GF-D8 (cell line): ENCODE data around the gene BRAF.
"Not testable (repeated sequence)": the region's sequence is repeated elsewhere in the genome, so short reads cannot be mapped to it uniquely, and the experiment has no call there.

Experiments used
- DNase-seq: peaks from one replicate; lab custom pipeline; 2025; lab: John Stamatoyannopoulos, UW

The BRAF gene

DNA sequence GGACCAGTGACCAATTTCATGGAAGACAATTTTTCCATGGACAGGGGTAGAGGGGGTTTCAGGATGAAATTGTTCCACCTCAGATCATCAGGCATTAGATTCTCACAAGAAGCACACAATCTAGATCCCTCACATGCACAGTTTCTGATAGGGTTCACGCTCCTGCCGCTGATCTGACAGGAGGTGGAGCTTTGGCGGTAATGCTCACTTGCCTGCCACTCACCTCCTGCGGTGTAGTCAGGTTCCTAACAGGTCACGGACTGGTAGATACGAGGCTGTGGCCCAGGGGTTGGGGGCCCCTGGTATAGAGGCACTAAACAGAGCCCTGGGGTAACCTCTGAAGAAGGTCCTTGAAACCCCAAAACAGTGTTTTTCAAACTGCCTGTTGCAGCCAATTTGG, 6.5 kb downstream of the BRAF start:
- DNase-seq, result no peak

DNA sequence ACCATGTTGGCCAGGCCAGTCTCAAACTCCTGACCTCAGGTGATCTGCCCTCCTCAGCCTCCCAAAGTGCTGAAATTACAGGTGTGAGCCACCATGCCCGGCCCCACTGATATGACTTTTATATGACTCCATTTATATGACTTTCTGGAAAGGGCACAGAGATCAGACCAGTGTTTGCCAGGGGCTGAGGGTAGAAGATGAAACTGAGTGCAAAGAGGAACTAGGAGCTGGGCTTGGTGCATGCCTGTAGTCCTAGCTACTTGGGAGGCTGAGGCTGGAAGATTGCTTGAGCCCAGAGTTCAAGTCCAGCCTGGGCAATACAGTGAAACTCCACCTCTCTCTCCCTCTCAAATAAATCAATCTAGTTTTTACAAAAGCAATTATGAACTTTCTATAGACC, 7.5 kb downstream of the BRAF start:
- no peak for DNase-seq

GRCh38 chr7:140915935-140916555, 8.7 kb downstream of the BRAF start:
- DNase-seq, result no peak

DNA sequence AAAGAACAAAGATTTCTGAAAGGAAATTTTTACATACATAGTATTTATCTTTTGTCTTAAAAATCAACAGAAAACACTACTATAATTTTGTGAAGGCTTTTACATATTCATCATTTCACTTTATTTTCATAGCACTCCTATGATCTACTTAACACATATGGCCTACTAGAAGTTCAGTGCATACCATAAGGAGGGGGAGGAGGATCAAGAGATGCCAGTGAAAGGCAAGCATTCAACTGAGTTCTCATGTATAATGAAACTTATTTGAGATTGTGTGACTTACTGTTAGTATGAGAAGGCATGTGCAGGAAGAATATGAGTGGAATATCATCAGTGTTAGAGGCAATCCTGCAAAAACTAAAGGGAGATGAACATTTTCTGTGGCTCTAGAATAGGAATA, 10.6 kb downstream of the BRAF start:
- DNase-seq, result no peak

GRCh38 chr7:140913596-140913928, 11.2 kb downstream of the BRAF start:
- not testable (repeated sequence) for DNase-seq

DNA sequence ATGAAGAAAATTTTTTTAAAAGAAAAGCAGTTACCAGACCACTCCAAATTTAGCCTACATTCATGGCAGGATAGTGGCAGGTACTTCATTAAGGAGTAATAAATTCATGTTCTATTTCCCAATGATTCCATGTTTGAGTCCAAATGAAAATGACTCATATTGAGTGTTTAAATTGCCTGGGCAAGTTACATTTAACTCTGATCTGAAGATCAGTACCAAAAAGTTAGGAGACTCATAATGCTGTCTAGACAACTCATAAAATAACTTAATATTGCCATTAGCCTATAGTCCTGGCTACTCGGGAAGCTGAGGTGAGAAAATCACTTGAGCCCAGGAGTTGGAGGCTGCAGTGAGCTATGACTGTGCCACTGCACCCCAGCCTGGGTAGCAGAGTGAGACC, 13.0 kb downstream of the BRAF start:
- DNase-seq, result no peak

DNA sequence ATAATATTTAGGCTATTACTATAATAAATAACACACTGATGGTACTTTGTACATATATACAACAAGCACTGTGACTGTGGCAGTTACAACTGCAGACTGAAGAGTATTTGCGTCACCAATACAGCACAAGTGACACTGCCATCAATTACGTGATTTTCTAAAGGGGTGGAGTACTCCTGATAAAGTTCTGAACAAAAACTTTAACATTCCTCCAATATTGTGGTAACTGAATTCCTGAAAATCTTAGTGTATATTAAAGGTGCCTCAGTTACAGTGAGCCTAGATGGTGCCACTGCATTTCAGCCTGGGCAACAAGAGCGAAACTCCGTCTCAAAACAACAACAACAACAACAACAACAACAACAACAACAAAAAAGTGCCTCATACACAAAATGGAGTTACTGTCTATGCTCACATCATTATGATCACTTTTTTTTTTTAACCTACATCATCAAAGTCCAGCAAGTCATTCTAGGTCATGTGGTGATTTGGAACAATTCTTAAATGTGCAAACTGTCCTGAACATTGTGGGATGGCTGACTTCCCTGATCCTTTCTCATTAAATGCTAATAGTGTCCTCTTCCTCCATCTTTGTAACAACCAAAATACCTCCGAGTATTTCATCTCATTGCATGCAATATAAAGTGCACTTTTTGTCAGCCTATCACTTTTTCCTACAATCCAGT, 15.1 kb downstream of the BRAF start:
- DNase-seq, result no peak

DNA sequence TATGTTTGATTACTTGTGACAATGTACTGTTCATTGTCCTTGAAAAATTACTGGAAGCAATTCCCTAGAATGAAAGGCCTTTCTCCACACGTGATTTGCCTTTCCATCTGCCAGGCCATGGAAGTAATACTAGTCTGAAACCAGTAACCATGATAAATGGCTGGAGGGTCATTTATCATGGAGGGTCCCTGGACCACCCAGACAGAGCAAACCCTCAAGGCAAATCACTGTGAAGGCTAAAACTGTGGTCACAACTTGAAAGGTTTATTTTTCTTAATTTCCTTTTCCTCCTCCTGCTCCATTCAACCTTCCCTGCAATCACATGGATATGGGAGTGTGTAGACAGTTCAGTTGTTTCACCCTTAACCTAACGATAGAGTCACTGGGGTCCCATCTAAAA, 16.4 kb downstream of the BRAF start:
- no peak for DNase-seq

DNA sequence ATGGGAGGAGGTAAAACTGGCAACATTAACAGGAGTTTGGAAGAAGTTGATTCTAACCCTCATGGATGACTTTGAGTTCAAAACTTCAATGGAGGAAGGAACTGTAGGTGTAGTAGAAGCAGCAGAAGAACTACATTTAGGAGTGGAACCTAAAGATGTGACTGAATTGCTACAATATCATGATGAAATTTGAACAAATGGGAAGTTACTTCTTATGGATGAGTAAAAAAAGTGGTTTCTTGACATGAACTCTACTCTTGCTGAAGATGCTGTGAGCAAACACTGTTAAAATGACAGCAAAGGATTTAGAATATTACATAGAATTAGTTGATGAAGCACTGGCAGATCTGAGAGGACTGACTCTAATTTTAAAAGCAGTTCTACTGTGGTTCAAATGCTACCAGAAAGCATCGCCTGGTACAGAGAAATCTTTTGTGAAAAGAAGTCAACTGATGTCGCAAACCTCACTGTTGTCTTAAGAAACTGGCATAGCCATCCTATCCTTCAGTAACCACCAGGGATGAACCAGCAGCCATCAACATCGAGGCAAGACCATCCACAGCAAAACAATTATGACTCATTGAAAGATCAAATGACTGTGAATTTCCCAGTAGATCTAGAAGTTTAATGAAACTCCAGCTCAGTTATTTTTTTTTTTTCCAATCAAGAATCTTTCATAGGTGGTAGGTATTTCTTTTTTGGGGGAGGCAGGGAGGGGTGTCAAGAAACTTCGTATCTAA, 20.8 kb downstream of the BRAF start:
- no peak for DNase-seq

DNA sequence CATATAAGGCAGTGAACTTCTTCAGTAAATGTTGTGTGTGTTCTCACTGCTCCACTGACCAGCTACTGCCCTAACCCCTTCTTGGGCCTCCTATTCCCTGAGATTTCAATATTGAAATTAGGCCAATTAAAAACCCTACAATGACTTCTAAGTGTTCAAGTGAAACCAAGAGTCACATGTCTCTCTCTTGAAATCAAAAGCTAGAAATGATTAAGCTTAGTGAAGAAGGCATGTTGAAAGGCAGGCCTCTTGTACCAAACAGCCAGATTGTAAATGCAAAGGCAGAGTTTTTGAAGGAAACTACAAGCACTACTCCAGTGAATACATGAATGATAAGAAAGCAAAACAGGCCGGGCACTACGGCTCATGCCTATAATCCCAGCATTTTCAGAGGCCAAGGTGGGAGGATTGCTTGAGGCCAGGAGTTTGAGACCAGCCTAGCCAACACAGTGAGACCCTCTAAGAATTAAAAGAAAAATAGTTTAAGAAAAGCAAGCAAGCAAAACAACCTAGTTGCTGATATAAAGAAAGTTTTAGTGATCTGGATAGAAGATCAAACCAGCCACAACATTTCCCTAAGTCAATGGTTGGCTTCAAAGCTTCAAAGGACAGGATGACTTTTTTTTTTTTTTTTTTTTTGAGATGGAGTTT, 22.3 kb downstream of the BRAF start:
- no peak for DNase-seq

GRCh38 chr7:140901941-140902302, 22.8 kb downstream of the BRAF start:
- DNase-seq, result no peak

GRCh38 chr7:140899883-140900282, 24.8 kb downstream of the BRAF start:
- no peak for DNase-seq

DNA sequence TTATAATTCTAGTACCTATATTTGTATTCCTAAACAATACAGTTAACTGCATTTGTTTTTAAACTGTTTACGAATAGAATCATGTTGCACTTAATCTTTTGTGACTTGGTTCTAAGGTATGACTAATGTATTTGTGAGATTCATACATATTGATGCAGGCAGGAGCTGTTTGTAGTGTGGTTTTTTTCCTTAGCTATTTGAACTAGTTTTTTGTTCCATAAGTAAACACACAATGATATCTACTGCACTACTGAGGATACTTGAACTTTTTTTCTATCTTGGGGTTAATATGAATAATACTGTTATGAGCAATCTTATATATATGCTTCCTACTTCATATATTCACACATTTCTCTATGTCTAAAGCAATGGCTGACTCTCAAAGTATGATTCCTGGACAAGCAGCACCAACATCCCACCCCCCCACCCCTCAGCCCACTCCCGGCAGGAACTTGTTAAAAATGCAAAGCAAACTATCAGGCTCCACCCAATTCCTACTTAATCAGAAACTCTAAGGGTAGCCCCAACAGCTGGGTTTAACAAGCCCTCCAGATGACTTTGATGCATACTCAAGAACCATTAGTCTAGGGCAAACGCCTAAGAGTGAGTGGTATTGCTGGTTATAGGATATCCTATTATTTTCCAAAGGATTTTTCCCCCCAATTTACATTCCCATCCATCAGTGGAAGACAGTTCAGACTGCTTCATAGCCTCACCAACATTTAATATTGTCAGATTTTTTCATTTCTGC, 25.8 kb downstream of the BRAF start:
- no peak for DNase-seq

DNA sequence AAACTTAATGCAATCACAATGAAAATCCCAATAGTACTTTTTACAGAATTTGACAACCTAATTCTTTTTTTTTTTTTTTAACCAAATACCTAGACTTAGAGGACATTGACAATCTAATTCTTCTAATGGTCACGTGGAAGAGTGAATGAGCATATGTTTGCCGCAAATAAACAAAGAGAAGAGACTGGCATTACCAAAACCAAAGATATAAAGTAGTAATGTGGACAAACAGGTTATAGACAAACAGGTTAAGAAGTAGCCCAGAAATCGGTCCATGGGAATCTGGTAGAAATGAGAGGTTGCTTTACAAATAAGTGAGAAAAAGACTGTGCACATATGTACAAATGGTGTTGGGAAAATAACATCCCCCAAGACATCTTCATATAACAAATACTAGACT, 27.7 kb downstream of the BRAF start:
- no peak for DNase-seq

DNA sequence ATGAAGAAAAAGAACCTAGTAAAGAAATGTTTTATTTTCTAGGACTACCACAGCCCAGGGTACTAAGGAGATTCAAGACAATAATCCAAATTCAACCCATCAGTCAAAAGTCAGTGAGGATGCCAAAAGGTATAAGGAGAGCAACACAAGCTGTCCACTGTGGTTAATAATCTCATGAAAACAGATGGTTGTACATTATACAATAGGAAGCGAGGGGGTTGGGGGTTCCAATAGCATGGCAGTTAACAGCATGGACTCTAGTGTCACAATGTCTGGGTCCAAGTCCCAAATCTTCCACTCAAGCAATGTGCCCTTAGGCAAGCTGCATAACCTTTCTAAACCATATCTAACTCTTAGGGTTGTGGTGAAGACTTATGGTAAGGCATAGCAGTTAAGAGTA, 35.1 kb downstream of the BRAF start:
- DNase-seq, result no peak

DNA sequence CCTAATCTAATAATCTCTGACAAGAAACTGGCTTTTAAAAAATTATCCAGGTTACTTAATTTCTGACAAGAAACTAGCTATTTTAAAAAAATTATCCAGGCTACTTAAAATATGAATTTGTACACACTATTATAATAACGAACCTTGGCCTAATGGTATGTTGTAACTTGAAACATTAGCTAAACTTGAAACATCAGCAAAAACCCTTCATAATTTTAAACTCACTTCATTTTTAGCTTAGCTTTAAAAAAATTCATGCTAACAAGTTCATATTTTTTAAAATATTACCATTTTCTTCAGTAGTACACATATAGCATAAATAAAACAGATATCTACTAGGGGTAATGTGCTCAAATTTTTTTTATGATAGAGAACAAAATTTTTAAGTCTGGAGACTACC, 35.6 kb downstream of the BRAF start:
- no peak for DNase-seq

DNA sequence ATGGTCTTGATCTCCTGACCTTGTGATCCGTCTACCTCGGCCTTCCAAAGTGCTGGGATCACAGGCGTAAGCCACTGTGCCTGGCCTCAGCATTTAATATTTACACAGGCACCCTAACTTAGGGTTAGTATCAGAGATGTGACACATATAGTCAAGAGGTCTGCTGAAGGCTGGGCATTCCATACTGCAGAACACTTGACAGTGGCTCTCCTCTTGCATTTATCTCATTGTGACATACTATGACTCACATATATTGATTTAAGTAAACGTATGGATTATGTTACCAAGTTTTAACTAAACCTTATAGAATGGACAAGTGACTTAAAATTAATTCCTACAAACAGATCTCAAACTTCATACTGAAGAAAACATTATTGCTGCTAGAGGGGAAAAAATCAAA, 36.6 kb downstream of the BRAF start:
- DNase-seq, result no peak

DNA sequence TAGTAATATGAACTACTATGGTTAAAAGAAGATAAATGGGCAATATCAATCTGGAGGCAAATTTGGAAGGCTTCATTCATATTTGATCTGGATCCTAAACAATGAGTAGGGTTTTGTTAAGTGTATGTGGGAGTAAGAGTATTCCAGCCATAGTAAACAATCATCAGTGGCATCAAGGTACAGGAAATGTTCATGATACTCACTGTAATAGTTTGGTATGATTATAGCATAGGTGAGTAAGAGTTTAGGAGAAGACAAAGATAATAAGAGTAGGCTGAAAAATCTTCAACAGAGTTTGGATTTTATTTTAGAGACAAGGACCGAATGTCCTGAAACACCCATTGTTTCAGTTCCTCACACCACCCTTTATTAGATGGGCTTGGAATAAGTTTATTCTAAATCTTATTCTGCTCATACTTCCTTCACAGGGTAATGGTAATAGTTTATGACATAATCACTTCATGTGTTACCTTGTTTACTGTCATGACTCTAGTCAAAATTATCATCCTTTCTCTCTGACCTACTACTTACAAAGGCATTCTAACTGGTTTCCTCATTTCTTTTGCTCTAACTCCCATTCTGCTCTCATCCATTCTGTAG, 38.9 kb downstream of the BRAF start:
- DNase-seq, result no peak

DNA sequence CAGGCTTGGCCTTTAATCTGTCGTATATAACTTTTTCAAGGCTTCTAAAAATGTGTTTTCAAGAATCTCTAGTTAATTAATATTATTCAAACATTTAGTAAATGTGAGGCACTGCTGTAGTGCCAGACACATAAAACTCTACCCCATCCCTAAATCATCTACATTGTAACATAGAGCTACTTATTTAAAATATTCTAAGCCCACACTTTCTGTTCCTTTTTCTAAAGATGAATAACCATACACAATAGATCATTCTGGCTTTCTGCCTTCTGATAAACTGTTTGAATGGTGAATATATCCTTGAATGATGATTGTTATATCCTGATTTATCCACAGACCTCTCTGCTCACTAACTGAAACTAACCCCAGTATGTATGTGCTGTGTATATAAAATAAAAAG, 41.4 kb downstream of the BRAF start:
- DNase-seq, result no peak

DNA sequence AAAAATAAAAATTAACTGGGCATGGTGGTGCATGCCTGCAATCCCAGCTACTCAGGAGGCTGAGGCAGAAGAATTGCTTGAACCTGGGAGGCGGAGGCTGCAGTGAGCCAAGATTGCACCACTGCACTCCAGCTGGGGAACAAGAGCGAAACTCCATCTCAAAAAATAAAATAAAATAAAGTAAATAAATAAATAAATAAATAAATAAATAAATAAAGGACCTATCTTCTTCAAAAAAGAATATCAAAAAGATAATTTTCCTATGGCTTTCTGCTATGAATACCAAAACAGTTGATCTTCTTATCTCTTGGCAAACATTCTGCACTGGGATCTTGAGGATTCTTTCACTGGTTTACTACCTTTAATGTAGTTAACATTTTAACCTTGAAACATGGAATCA, 41.9 kb downstream of the BRAF start:
- not testable (repeated sequence) for DNase-seq

DNA sequence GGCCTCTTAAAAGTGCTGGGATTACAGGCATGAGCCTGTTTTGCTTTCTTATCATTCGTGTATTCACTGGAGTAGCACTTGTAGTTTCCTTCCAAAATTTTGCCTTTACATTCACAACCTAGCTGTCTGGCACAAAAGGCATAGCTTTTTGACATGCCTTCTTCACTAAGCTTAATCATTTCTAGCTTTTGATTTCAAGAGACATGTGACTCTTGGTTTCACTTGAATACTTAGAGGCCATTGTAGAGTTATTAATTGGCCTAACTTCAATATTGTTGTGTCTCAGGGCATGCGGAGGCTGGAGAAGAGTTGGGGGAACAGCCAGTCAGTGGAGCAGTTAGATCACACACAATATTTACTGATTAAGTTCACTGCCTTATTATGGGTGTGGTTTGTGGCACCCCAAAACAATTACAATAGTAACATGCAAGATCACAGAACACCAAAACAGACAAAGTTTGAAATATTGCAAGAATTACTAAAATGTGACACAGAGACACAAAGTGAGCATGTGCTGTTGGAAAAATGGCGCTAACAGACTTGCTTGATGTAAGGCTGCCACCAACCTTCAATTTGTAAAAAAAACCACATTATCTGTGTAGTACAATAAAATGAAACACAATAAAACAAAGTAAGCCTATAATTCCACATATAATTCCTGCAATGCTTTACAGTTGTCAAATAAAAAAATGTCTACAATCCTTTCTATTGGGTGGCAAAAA, 43.1 kb downstream of the BRAF start:
- no peak for DNase-seq

- DNase-seq, result no peak
Measured at GRCh38 chr7:140877249-140877524, 47.5 kb downstream of the BRAF start.
